Measurements from ENCODE around the gene BPIFB3. TPM values are rescaled to one million over a fixed set of nuclear protein-coding genes. Genes with fewer than 3 reads are reported as not detected.

The BPIFB3 gene
- total and polyA plus RNA-seq, 2 of the 13 experiments (the other 11 are each of a cell fraction or from before 2014, with no cell fraction given), result 0.09 TPM; not detected in 1

DNA sequence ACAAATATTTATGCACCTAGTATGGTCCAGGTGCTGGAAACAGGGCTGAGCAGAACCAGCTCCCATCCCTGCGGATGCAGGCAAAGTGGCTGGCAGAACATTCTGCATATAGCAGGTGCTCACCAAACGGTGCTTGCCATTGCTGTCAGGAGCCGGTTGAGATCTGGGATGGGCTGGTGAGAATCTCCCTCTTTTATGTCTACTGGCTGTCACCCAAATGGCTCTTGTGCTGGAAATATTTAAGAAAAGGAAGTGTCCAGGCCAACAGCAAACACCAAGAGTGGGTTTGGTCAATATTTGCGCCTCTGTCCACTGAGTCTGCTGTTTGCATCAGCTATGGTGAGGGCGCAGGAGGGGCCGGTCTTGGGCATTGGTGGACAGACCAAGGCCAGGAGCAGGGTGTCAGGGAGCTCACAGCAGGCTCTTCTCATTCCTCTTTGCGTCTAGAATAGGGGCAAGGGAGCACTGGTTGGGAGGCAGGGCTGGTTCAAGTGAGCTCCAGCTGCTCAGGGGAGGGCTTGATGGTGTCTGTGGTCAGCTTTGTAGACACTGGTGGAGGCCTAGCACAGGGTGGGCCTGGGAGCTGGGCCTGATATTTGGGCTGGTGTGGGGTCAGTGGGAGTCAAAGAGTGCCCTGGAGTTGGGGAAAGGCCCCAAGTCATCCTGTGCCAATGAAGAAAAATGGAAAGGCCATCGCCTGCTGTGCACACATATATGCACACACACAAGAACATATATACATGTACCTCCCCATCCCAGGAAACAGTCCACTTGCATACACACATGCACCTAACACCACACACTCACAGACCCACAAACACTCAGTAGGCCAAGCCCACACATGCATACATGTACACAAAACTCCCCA, 47.6 kb upstream of the BPIFB3 start (continued):
- TF ChIP-seq, protein P1, sequence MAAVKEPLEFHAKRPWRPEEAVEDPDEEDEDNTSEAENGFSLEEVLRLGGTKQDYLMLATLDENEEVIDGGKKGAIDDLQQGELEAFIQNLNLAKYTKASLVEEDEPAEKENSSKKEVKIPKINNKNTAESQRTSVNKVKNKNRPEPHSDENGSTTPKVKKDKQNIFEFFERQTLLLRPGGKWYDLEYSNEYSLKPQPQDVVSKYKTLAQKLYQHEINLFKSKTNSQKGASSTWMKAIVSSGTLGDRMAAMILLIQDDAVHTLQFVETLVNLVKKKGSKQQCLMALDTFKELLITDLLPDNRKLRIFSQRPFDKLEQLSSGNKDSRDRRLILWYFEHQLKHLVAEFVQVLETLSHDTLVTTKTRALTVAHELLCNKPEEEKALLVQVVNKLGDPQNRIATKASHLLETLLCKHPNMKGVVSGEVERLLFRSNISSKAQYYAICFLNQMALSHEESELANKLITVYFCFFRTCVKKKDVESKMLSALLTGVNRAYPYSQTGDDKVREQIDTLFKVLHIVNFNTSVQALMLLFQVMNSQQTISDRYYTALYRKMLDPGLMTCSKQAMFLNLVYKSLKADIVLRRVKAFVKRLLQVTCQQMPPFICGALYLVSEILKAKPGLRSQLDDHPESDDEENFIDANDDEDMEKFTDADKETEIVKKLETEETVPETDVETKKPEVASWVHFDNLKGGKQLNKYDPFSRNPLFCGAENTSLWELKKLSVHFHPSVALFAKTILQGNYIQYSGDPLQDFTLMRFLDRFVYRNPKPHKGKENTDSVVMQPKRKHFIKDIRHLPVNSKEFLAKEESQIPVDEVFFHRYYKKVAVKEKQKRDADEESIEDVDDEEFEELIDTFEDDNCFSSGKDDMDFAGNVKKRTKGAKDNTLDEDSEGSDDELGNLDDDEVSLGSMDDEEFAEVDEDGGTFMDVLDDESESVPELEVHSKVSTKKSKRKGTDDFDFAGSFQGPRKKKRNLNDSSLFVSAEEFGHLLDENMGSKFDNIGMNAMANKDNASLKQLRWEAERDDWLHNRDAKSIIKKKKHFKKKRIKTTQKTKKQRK (IDR thresholded peaks at IDR 0.05; ENCODE audit: low read length), result no peak
- TF ChIP-seq TRIM24 (CRISPR knock-in tag; IDR thresholded peaks at IDR 0.05), result peak; percentile 70; the same call in 1 of the 2 replicates
- peak; percentile 99 for TF ChIP-seq ZNF296 (CRISPR knock-in tag; conservative IDR thresholded peaks at IDR 0.05)
- TF ChIP-seq HOXD1 (CRISPR knock-in tag; IDR thresholded peaks at IDR 0.05), result no peak; the same call in none of the 2 replicates
- peak; percentile 89 for TF ChIP-seq ZNF12 (CRISPR knock-in tag; IDR thresholded peaks at IDR 0.05)
- TF ChIP-seq ERF (CRISPR knock-in tag; IDR thresholded peaks at IDR 0.05), result peak; percentile 99
- no peak for TF ChIP-seq AGO1 (IDR thresholded peaks at IDR 0.05; ENCODE audit: low read depth, low read length, poor library complexity, severe bottlenecking)
- TF ChIP-seq, protein P2, sequence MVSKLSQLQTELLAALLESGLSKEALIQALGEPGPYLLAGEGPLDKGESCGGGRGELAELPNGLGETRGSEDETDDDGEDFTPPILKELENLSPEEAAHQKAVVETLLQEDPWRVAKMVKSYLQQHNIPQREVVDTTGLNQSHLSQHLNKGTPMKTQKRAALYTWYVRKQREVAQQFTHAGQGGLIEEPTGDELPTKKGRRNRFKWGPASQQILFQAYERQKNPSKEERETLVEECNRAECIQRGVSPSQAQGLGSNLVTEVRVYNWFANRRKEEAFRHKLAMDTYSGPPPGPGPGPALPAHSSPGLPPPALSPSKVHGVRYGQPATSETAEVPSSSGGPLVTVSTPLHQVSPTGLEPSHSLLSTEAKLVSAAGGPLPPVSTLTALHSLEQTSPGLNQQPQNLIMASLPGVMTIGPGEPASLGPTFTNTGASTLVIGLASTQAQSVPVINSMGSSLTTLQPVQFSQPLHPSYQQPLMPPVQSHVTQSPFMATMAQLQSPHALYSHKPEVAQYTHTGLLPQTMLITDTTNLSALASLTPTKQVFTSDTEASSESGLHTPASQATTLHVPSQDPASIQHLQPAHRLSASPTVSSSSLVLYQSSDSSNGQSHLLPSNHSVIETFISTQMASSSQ (IDR thresholded peaks at IDR 0.05; ENCODE audit: low read depth), result peak; percentile 68; the same call in 1 of the 2 replicates
- TF ChIP-seq, protein P2 (CRISPR knock-in tag; IDR thresholded peaks at IDR 0.05; ENCODE audit: borderline replicate concordance), result peak; percentile 91
- no peak for TF ChIP-seq ELF4 (CRISPR knock-in tag; IDR thresholded peaks at IDR 0.05; ENCODE audit: borderline replicate concordance)
- TF ChIP-seq ZNF605 (CRISPR knock-in tag; IDR thresholded peaks at IDR 0.05), result peak; percentile 96
- TF ChIP-seq SMAD3 (CRISPR knock-in tag; IDR thresholded peaks at IDR 0.05), result peak; percentile 92; the same call in 1 of the 2 replicates
- TF ChIP-seq KLF11 (CRISPR knock-in tag; IDR thresholded peaks at IDR 0.05), result 0 out of 2 replicates have a peak, but pooled peaks have one; percentile 38
- 0 out of 2 replicates have a peak, but pooled peaks have one; percentile 21 for TF ChIP-seq ZNF616 (CRISPR knock-in tag; IDR thresholded peaks at IDR 0.05; ENCODE audit: low read depth)
- TF ChIP-seq, protein P3, sequence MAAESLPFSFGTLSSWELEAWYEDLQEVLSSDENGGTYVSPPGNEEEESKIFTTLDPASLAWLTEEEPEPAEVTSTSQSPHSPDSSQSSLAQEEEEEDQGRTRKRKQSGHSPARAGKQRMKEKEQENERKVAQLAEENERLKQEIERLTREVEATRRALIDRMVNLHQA (CRISPR knock-in tag; IDR thresholded peaks at IDR 0.05), result 0 out of 2 replicates have a peak, but pooled peaks have one; percentile 72
- TF ChIP-seq PTBP1 (IDR thresholded peaks at IDR 0.05; ENCODE audit: low read depth, low read length, poor library complexity, severe bottlenecking), result peak; percentile 75
- TF ChIP-seq ATRX (CRISPR knock-in tag; IDR thresholded peaks at IDR 0.05; ENCODE audit: borderline replicate concordance), result no peak
- no peak for TF ChIP-seq ZNF782 (CRISPR knock-in tag; IDR thresholded peaks at IDR 0.05; ENCODE audit: borderline replicate concordance)
- TF ChIP-seq ZKSCAN5 (CRISPR knock-in tag; IDR thresholded peaks at IDR 0.05), result peak; percentile 70; the same call in 1 of the 2 replicates
- no peak; the same call in 1 of the 2 replicates for TF ChIP-seq DNMT1 (CRISPR knock-in tag; IDR thresholded peaks at IDR 0.05)
